SU-DHL-6 (cell line): Measurements from ENCODE around the gene BLMH.

Experiments used
- H2AFZ ChIP-seq: fragments of 200-600 bp; sonication (generic); 2 replicates; pipeline ENCODE4 v1.6.1; 2014; ENCODE audit warnings: low read depth, mild to moderate bottlenecking, moderate library complexity, mixed read lengths, antibody characterized with exemption, low read length; ENCODE audit not compliant: severe bottlenecking
- H3F3A ChIP-seq: fragments of 200-600 bp; shearing (Covaris generic); 2 replicates; pipeline ENCODE4 v1.6.0; 2016; ENCODE audit warnings: antibody characterized with exemption, mild to moderate bottlenecking; ENCODE audit not compliant: insufficient read depth
- H3K27ac ChIP-seq: fragments of 200-600 bp; sonication (generic); 2 replicates; pipeline ENCODE4 v1.5.1; 2016; ENCODE audit warnings: low read depth, mild to moderate bottlenecking, low read length, moderate library complexity, mixed read lengths
- H3K27me3 ChIP-seq: fragments of 200-600 bp; sonication (generic), shearing (Covaris generic); 2 replicates; pipeline ENCODE4 v1.6.0; 2014; ENCODE audit warnings: mild to moderate bottlenecking, low read length
- H3K36me3 ChIP-seq: fragments of 200-600 bp; sonication (generic); 2 replicates; pipeline ENCODE4 v1.6.1; 2014; ENCODE audit warnings: mild to moderate bottlenecking, low read length, mixed read lengths
- H3K4me2 ChIP-seq: fragments of 300-600, 200-600 bp; shearing (Covaris generic), sonication (generic); 2 replicates; pipeline ENCODE4 v1.6.0; 2014; ENCODE audit warnings: low read length, low read depth, mild to moderate bottlenecking; ENCODE audit not compliant: poor library complexity, severe bottlenecking
- H3K4me3 ChIP-seq: fragments of 200-600 bp; sonication (generic); 2 replicates; pipeline ENCODE4 v1.5.1; 2014; ENCODE audit warnings: antibody characterized with exemption, low read length, mild to moderate bottlenecking, mixed read lengths; ENCODE audit not compliant: insufficient read depth, poor library complexity, severe bottlenecking
- H3K79me2 ChIP-seq: fragments of 200-600 bp; sonication (generic); 2 replicates; pipeline ENCODE4 v1.6.1; 2014; ENCODE audit warnings: mild to moderate bottlenecking, low read length, moderate library complexity; ENCODE audit not compliant: insufficient read depth
- H3K9ac ChIP-seq: fragments of 200-600 bp; sonication (generic); 2 replicates; pipeline ENCODE4 v1.7.0; 2014; ENCODE audit warnings: mild to moderate bottlenecking, low read length
- H3K9me2 ChIP-seq: fragments of 200-600 bp; sonication (generic); replicated peaks from 2 replicates; pipeline ENCODE4 v1.6.1; 2014; ENCODE audit warnings: low read length; ENCODE audit not compliant: insufficient read depth
- H3K9me3 ChIP-seq: fragments of 200-600 bp; sonication (generic); 2 replicates; pipeline ENCODE4 v1.6.1; 2014; ENCODE audit warnings: low read length, mixed read lengths; ENCODE audit not compliant: insufficient read depth
- H4K20me1 ChIP-seq: fragments of 200-600 bp; sonication (generic); 2 replicates; pipeline ENCODE4 v1.6.1; 2014; ENCODE audit warnings: low read depth, mild to moderate bottlenecking, antibody characterized with exemption, low read length, moderate library complexity, mixed read lengths
- EZH2phosphoT487 ChIP-seq: fragments of 200-600 bp; sonication (generic), shearing (Covaris generic); conservative IDR thresholded peaks from 2 replicates; pipeline ENCODE4 v1.6.1; 2018; ENCODE audit warnings: mild to moderate bottlenecking, antibody characterized with exemption, low read length, moderate library complexity, mixed read lengths
- TF ChIP-seq, protein P1 (sequence below): fragments of 200-600 bp; sonication (generic); IDR thresholded peaks from one replicate; pipeline ENCODE4 v1.5.1; 2017; ENCODE audit warnings: antibody characterized with exemption, mild to moderate bottlenecking, low read length, moderate library complexity; ENCODE audit not compliant: insufficient read depth, poor library complexity, severe bottlenecking

The BLMH gene

GRCh38 chr17:30238387-30239088 lies 53.2 kb downstream of the BLMH start:
- H2AFZ ChIP-seq, result no peak overlapping the region
- no peaks in the 10 kb centered on the region for H3F3A ChIP-seq
- no peaks in the 10 kb centered on the region for H3K36me3 ChIP-seq
- no peak overlapping the region for H3K27ac ChIP-seq
- H3K9ac ChIP-seq, result no peak overlapping the region
- no peak overlapping the region for H3K4me3 ChIP-seq
- no peaks in the 10 kb centered on the region for H3K27me3 ChIP-seq
- no peaks in the 10 kb centered on the region for H4K20me1 ChIP-seq
- TF ChIP-seq, protein P1, sequence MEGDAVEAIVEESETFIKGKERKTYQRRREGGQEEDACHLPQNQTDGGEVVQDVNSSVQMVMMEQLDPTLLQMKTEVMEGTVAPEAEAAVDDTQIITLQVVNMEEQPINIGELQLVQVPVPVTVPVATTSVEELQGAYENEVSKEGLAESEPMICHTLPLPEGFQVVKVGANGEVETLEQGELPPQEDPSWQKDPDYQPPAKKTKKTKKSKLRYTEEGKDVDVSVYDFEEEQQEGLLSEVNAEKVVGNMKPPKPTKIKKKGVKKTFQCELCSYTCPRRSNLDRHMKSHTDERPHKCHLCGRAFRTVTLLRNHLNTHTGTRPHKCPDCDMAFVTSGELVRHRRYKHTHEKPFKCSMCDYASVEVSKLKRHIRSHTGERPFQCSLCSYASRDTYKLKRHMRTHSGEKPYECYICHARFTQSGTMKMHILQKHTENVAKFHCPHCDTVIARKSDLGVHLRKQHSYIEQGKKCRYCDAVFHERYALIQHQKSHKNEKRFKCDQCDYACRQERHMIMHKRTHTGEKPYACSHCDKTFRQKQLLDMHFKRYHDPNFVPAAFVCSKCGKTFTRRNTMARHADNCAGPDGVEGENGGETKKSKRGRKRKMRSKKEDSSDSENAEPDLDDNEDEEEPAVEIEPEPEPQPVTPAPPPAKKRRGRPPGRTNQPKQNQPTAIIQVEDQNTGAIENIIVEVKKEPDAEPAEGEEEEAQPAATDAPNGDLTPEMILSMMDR, result no peak
- H3K9me3 ChIP-seq, result no peaks in the 10 kb centered on the region
- no peak overlapping the region for H3K4me2 ChIP-seq
- H3K79me2 ChIP-seq, result no peaks in the 10 kb centered on the region
- H3K9me2 ChIP-seq, result no peaks in the 10 kb centered on the region

DNA sequence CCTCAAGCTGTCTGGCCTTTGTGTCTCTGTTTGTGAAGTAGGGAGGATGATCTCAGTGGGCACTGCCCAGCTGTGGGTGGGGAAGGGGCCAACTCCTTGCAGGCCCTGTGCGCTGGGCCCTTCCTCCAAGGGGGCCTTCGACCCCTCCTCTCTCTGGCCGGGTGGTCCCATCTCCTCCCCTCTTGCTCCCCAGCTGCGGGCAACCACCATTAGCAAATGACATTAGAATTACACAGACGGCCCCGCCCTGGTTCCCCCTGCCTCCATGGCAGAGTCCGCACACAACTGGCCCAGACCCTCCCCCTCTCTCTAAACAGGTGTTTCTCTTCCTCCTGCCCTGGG lies 53.8 kb downstream of the BLMH start:
- no peaks in the 10 kb centered on the region for H3K79me2 ChIP-seq
- H4K20me1 ChIP-seq, result no peaks in the 10 kb centered on the region
- no peak overlapping the region for H3K4me2 ChIP-seq
- H3K27ac ChIP-seq, result no peak overlapping the region
- no peaks in the 10 kb centered on the region for H3K9me3 ChIP-seq
- no peak overlapping the region for H2AFZ ChIP-seq
- H3F3A ChIP-seq, result no peaks in the 10 kb centered on the region
- H3K36me3 ChIP-seq, result no peaks in the 10 kb centered on the region
- no peak overlapping the region for H3K4me3 ChIP-seq
- no peaks in the 10 kb centered on the region for H3K9me2 ChIP-seq
- H3K9ac ChIP-seq, result no peak overlapping the region
- no peaks in the 10 kb centered on the region for H3K27me3 ChIP-seq
- TF ChIP-seq, protein P1, result no peak
- no peak for TF ChIP-seq EZH2phosphoT487

GRCh38 chr17:30237296-30238002 lies 54.3 kb downstream of the BLMH start:
- TF ChIP-seq, protein P1, result no peak
- Histone ChIP-seq H3K27me3 (no peaks in the 10 kb centered on the region), H3K4me2 (no peak overlapping the region), H3K36me3 (no peaks in the 10 kb centered on the region), H3F3A (no peaks in the 10 kb centered on the region), H3K27ac (no peak overlapping the region), H2AFZ (no peak overlapping the region), H3K9ac (no peak overlapping the region), H3K79me2 (no peaks in the 10 kb centered on the region), H3K9me3 (no peaks in the 10 kb centered on the region), H3K9me2 (no peaks in the 10 kb centered on the region), H4K20me1 (no peaks in the 10 kb centered on the region), H3K4me3 (no peak overlapping the region)
